NCI-H2227 (cell line): ENCODE results near the gene SLC25A21.
"Not testable (repeated sequence)": the region's sequence is repeated elsewhere in the genome, so short reads cannot be mapped to it uniquely, and the experiment has no call there.

Experiments used
- DNase-seq: peaks from one replicate; lab custom pipeline; 2025; ENCODE audit not compliant: unreplicated experiment; lab: John Stamatoyannopoulos, UW

The SLC25A21 gene

DNA sequence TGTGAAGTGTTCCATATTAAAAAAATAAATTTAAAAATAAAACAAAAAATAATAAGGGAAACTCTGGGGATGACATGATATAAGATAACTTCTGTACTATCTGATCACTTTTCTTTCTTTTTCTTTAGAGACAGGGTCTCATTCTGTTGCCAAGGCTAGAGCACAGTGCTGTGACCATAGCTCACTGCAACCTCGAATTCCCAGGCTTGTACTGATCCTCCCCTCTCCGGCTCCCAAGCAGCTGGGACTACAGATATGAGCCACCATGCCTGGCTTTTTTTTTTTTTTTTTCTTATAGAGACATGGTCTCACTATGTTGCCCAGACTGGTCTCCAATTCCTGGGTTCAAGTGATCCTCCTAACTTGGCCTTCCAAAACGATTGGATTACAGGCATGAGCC lies 14.9 kb upstream of the SLC25A21 start:
- no peak for DNase-seq

DNA sequence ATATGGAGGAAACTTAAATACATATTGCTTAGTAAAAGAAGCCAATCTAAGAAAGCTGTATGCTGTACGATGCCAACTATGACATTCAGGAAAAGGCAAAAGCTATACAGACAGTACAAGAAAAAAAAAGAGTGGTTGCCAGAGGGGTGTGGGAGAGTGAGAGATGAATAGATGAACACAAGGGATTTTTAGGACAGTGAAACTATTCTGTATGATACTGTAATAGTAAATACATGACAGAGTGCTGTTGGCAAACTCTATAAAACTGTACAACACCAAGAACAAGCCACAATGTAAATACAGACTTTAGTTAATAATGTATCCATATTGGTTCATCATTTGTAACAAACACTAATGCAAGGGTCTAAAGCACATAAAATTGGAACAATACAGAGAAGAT lies 14.5 kb upstream of the SLC25A21 start:
- DNase-seq, result no peak

DNA sequence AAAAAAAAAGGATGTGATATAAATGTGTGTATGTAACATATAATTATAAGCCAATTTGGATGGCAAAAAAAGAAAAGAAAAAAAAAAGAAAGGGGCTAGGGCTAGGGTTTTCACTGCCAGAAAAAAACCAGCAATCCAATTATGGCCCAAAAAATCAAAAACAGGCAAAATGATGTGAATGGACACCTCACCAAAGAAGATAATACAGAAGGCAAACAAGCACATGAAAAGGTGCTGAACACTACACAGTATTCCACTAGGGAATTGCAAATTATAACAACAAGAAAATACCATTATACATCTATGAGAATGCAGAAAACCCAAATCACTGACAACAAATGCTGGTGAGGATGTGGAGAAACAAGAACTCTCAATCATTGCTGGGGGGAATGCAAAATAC lies 13.3 kb upstream of the SLC25A21 start:
- no peak for DNase-seq

DNA sequence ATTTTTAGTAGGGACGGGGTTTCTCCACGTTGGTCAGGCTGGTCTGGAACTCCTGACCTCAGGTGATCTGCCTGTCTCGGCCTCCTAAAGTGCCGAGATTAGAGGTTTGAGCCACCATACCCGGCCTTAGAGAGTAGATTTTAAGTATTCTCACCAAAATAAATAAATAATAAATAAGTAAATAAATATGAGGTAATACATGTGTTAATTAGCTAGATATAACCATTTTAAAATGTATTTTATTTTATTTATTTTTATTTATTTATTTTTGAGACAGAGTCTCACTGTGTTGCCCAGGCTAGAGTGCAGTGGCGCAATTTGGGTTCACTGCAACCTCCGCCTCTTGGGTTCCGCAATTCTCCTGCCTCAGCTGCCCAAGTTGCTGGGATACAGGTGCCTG lies 12.1 kb upstream of the SLC25A21 start:
- not testable (repeated sequence) for DNase-seq

DNA sequence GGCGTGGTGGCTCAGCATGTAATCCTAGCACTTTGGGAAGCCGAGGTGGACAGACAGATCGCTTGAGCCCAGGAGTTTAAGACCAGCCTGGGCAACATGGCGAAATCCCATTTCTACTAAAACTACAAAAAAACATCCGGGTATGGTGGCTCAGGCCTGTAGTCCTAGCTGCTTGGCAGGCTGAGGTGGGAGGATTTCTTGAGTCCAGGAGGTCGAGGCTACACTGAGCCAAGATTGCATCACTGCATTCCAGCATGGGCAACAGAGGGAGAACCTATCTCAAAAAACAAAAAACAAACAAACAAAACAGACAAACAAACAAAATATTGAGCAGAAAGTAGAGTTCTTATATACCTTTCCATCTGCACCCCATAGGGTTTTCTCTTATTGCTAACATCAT lies 9.0 kb upstream of the SLC25A21 start:
- DNase-seq, result no peak

DNA sequence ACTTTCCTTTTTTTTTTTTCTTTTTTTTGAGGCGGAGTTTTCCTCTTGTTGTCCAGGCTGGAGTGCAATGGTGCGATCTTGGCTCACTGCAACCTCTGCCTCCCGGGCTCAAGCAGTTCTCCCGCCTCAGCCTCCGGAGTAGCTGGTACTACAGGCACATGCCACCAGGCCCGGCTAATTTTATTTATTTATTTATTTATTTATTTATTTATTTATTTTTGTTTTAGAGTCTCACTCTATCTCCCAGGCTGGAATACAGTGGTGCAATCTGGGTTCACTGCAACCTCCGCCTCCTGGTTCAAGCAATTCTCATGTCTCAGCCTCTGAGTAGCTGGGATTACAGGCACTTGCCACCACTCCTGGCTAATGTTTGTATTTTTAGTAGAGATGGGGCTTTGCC lies 8.5 kb upstream of the SLC25A21 start:
- not testable (repeated sequence) for DNase-seq

DNA sequence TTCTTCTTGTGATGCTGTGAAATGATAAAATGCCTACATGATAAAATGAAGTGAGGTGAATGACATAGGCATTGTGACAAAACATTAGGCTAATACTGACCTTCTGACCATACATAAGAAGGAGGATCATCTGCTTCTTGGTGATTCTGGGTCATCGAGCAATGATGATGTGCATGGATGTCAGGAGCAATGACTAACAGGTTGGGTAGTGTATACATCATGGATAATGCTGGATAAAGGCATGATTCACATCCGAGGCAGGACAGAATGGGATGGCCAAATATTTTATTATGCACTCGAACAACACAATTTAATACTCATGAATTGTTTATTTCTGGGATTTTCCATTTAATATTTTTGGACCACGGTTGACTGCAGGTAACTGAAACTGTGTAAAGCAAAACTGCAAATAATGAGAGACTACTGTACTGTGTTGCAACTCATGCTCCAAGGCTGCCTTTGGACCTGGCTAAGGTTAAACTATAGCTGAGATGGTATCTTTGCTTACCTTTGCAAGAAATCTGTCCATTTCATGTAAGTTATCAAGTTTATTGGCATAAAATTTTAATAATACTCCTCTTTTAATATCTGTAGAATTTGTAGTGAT lies 7.6 kb upstream of the SLC25A21 start:
- DNase-seq, result no peak

DNA sequence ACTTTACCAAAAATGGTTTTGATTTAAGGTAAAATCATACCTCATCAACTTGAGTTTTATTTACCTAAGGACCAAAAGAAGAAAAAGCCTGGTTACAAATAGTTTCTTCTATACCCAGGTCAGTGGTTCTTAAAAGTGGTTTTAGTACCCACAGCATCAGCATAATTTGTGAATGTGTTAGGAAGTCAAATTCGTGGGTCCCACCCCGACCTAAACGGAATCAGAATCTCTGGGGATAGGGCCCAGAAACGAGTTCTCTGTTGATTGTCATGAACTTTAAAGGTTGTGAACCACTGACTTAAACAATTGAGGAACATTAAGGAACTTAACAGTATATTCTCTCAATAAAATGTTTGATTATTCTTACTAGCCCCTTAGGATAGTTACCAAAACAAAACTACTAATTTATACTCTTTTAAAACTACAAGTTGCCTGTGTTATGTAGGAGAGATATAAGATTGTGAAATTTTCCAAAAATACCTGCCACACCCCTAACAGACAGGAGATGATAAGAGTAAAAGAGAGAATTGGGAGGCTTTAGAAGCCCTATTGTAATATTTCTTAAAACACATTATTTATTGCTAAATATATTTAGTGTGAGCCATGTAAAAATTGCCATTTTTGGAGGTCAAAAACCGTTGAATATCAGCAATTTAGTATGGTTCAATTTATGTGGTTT lies 669 bp upstream of the SLC25A21 start:
- no peak for DNase-seq

DNA sequence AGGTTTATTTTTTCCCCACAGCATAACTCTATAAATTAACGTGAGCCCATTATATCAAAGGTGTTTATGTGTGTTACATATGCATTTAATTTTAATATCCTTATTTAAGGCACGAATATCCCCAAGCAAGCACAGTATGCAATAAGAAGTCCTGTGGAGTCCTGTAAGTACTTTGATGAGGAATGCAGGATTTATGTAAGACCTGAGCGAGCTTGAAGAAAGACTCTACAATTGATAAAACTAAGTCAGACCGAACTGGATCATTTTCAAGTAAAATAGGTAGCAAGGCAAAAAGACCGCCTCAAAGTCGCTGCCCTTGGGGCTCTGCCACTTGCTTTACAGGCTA lies 755 bp downstream of the SLC25A21 start:
- no peak for DNase-seq

DNA sequence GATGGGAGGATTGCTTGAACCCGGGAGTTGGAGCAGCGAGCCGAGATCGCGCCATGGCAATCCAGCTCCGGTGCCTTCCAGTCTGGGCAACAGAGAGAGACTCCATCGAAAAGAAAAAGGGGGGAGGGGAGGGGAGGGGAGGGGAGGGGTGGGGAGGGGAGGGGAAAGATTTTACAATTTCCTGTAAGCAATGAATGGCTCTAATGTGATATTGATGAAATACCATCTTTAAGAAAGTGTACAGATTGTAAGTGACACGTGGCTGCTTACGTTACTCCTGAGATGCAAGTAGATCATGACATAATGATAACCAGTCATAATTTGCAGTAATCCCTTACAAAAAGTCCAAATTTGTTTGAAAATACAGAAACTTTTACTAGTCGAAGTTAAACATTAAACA lies 1.4 kb downstream of the SLC25A21 start:
- no peak for DNase-seq

DNA sequence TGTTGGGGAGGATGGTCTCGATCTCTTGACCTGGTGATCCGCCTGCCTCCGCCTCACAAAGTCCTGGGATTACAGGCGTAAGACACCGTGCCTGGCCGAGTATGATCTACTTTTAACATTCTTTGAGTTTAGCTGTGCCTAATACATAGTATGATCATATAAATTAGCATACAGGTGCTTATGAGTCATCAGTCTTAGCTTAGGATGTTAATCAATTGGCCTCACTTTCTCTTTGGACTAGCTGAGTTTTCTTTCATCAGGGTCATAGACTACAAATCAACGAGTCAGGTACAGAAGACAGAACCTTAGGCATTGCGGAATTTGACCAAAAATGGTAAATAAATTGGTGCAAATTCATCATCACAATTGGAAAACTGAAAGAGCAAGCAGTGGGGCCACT lies 2.2 kb downstream of the SLC25A21 start:
- DNase-seq, result no peak

DNA sequence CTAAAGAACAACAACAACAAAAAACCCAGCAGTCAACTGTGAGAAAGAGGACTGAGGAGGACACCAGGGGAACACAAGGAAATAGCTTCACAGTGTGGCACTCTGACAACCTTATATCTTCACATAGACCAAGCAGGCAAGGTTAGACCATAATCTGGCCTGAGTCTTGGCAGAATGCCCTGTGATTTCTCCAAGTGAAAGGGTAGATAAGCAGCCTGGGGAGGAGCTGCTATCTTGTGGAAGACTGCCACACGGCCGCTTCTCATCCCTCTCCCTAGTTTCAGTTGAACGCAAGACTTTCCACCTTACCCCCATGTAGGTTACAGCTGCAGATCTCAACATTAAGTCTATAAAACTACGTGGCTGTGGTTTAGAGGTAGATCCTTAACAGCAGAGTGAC lies 3.7 kb downstream of the SLC25A21 start:
- DNase-seq, result no peak

DNA sequence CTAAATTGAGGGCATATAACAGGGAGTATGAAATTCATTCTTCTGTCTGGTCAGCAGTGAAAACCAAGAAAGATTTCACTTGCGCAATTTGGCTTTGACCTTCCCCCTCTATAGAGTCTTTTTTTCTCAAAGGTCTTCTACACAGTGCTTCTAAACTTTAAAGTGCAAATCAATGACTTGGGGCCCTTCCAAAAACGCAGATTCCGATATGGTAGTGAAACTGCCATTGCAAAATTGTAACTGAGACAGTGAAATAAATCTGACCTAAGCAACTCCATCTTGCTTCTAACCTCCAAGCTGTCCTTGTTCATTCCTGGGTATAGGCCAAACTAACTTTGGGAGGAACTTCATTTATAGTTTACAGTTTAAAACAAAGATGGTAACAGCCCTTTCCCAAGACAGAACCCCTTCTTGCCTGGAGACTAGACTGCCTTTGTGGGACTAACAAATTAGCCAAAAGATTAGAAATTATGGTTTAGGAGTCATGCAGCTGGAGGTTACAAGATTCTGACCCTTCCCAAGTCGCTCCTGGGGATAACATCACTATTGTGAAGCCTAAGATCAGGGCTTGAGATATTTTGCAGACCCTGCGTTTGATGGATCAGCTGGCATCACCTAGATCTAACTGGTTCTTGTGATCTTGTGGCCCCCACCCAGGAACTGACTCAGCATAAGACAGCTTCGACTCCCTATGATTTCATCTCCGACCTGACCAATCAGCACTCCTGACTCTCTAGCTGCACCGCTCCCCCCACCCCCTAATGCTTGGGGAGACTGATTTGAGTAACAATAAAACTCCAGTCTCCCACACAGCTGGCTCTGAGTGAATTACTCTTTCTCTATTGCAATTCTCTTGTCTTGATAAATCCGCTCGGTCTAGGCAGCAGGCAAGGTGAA lies 5.0 kb downstream of the SLC25A21 start:
- DNase-seq, result no peak

DNA sequence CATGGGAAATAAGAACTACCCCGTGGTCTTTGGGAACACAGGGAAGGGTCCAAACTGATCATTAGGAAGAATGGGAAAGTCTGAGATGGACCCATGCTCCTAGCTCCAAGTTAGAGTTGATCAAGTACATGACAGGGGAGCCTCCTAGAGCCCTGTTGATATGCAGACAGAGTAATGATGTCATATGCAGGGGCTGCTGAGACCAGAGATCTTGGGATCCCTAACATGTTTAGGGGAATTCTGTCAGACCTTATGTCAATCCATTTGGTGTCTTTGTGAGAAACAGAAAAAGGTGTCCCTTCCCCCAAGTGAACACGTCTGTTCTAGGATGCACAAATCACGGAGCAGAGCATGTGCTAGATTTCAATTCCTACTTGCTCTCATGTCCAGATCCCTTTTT lies 6.6 kb downstream of the SLC25A21 start:
- no peak for DNase-seq

DNA sequence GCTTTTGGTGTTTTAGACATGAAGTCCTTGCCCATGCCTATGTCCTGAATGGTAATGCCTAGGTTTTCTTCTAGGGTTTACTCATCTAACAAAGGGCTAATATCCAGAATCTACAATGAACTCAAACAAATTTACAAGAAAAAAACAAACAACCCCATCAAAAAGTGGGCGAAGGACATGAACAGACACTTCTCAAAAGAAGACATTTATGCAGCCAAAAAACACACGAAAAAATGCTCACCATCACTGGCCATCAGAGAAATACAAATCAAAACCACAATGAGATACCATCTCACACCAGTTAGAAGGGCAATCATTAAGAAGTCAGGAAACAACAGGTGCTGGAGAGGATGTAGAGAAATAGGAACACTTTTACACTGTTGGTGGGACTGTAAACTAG lies 10.1 kb downstream of the SLC25A21 start:
- not testable (repeated sequence) for DNase-seq

DNA sequence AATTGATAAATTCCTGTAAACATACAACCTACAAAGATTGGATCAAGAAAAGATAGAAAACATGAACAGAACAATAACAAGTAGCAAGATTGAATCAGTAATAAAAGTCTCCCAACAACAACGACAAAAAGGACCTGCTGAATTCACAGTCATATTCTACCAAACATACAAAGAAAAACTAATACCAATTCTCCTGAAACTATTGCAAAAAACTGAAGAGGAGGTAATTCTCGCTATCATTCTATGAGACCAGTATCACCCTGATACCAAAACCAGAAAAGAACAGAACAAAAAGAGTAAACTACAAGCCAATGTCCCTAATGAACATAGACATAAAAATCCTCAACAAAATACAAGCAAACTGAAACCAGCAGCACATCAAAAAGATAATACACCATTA lies 14.4 kb downstream of the SLC25A21 start:
- DNase-seq, result no peak

DNA sequence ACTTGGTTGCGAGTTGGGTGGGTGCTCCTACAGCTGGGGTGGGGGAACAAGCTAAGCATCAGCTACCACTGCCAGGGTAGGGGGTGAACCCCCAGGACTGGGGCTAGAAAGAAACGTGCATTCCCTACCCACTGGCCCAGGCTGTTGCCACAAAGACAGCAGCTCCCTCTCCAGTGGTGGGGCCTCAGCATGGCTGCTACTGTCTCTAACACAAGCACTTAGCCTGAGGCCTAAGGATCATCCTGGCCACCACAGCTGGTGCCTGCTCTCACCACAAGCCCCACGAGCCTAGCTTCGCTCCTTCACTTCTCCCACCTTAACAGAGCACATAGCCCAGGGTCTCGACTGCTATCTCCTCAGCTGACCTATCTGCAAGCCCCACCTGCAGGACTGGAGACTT lies 18.9 kb downstream of the SLC25A21 start:
- DNase-seq, result no peak

DNA sequence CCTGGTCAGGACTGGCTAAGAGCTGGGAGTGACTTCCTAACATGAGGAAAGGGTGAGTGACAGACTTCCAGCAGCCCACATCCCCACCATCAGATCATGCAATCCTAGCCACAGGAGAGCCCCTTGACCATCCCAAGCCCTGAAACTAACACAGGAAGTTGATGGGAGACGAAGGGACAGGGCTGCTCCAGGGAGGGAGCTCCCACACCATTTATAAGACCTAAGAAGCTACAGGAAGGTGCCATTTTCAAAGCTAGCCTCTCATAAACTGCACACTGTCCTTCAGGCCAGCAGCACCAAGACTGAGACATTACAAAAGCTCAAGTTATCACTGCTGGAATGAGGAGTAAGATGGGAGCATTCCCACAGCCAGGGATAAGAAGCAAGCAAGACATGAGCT lies 19.4 kb downstream of the SLC25A21 start:
- no peak for DNase-seq

DNA sequence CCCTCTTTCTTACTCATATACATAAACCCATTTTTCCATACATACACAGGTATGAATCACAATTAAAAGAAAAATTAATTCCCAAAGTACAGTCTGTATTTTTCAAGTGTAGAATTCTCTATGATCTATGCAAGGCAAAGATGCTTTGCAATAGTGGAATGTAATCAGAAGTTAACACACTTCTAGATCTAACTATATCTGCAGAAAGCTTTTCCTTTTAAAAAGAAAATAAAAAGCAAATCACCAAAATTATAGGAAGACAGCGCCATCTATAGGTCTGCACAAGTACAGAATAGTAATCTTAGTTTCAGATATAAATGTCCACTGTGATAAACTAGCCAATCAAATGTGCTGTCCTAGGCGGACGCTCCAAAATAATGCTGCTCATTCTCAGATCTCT lies 22.0 kb downstream of the SLC25A21 start:
- peak; percentile 42 for DNase-seq

DNA sequence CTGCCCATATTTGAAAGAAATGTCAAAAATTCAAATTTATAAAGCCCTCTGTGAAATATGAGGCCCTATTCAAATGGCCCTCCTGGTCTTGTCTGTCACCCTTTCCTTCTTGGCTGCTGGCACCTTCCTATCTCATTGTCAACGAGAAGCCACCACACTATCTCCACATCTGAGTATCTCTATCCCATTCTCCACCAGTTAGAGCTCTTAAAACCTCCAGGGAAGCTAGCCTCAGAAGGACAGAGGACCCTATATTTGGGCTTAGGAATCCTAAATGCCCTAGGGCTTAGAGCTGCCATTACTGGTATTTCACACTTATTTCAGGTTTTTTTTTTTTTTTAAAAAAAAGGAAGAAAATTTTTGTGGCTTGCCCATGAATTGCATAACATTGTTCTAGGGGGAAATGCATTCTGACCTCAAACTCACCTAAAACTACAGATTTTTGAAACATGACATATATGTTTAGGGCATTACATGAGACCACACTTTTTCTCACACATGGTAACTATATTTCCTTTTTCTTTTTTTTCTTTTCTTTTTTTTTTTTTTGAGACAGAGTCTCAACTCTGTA lies 25.0 kb downstream of the SLC25A21 start:
- no peak for DNase-seq

DNA sequence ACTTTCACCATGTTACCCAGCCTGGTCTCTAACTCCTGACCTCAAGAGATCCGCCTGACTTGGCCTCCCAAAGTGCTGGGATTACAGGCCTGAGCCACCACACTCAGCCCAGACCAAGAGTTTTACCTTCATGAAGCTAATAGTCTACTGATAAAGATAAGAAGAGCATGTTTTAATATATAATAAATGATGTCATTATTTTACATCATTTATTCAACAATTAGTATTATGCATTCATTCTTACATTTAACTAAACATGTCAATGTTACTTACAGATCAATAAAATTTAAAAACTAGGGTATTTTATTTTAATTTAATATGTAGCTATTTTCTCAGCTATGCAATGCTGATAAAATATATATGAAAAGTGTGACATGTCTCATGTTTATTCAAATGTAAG lies 26.0 kb downstream of the SLC25A21 start:
- DNase-seq, result not testable (repeated sequence)

DNA sequence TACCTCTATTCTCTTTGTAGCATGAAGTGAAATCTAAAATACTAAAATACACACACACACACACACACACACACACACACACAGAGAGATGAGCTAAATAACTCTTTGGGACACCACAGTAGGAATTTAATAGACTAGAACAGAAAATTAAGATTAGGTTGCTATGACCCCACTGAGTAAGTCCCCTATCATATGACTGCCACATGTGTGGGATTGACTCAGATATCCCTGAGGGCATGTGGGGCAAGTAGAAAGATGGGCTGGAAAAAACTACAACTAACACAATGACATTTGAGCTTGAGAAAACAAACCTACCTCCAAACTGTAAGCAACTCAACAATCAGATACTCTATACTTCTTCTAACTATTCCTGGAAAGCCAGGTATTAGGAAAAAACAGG lies 27.0 kb downstream of the SLC25A21 start:
- no peak for DNase-seq
